H9 (cell line): ENCODE measurements around the gene STK11IP. TPM values are rescaled to one million over a fixed set of nuclear protein-coding genes. Genes with fewer than 3 reads are reported as not detected.

Experiments used
- DNase-seq: peaks from one replicate; pipeline ENCODE4 v3.0.0-alpha.2; 2017
- H2AFZ ChIP-seq: one replicate; pipeline ENCODE4 v1.6.1; 2013; ENCODE audit warnings: mild to moderate bottlenecking, low read length, control low read depth, moderate library complexity
- H2AK5ac ChIP-seq: 2 replicates; pipeline ENCODE4 v1.6.1; 2013; ENCODE audit warnings: low read length, control low read depth, mixed read lengths; ENCODE audit not compliant: insufficient read length
- H2BK120ac ChIP-seq: one replicate; pipeline ENCODE4 v1.6.1; 2013; ENCODE audit warnings: low read depth, mild to moderate bottlenecking, low read length, control low read depth, inconsistent platforms; ENCODE audit not compliant: poor library complexity, severe bottlenecking
- H2BK12ac ChIP-seq: 2 replicates; pipeline ENCODE4 v1.6.1; 2013; ENCODE audit warnings: low read length, control low read depth, mixed read lengths, low read depth; ENCODE audit not compliant: insufficient read length
- H2BK15ac ChIP-seq: 2 replicates; pipeline ENCODE4 v1.6.1; 2013; ENCODE audit warnings: low read depth, low read length, control low read depth
- H2BK20ac ChIP-seq: one replicate; pipeline ENCODE4 v1.6.1; 2013; ENCODE audit warnings: low read depth, mild to moderate bottlenecking, low read length, control low read depth, inconsistent platforms; ENCODE audit not compliant: poor library complexity, severe bottlenecking
- H2BK5ac ChIP-seq: 2 replicates; pipeline ENCODE4 v1.6.1; 2013; ENCODE audit warnings: low read length, control low read depth, mixed read lengths; ENCODE audit not compliant: insufficient read length
- H3K14ac ChIP-seq: 2 replicates; pipeline ENCODE4 v1.6.1; 2013; ENCODE audit warnings: low read length, control low read depth; ENCODE audit not compliant: insufficient read depth
- H3K18ac ChIP-seq: 2 replicates; pipeline ENCODE4 v1.6.1; 2013; ENCODE audit warnings: low read depth, mild to moderate bottlenecking, mixed read lengths, low read length, control low read depth; ENCODE audit not compliant: insufficient read length
- H3K23ac ChIP-seq: 2 replicates; pipeline ENCODE4 v1.6.1; 2013; ENCODE audit warnings: low read length, control low read depth, mixed read lengths, low read depth; ENCODE audit not compliant: insufficient read length
- H3K23me2 ChIP-seq: 2 replicates; pipeline ENCODE4 v1.6.1; 2013; ENCODE audit warnings: low read depth, mild to moderate bottlenecking, mixed read lengths, low read length, control low read depth; ENCODE audit not compliant: insufficient read length, poor library complexity, severe bottlenecking
- H3K27ac ChIP-seq: 2 replicates; pipeline ENCODE4 v1.5.1; 2013; ENCODE audit warnings: low read length, control low read depth, mixed read lengths, low read depth; ENCODE audit not compliant: insufficient read length
- H3K27me3 ChIP-seq: 2 replicates; pipeline ENCODE4 v1.6.1; 2013; ENCODE audit warnings: low read length, control low read depth, inconsistent platforms; ENCODE audit not compliant: insufficient read depth
- H3K4ac ChIP-seq: 2 replicates; pipeline ENCODE4 v1.6.1; 2013; ENCODE audit warnings: low read depth, mild to moderate bottlenecking, control low read depth, inconsistent platforms, low read length, moderate library complexity
- H3K4me1 ChIP-seq: 2 replicates; pipeline ENCODE4 v1.6.1; 2013; ENCODE audit warnings: low read length, control low read depth, inconsistent platforms; ENCODE audit not compliant: insufficient read depth
- H3K4me2 ChIP-seq: 2 replicates; pipeline ENCODE4 v1.6.1; 2013; ENCODE audit warnings: low read length, control low read depth, mixed read lengths; ENCODE audit not compliant: insufficient read length, insufficient read depth
- H3K56ac ChIP-seq: 2 replicates; pipeline ENCODE4 v1.6.1; 2013; ENCODE audit warnings: low read depth, mild to moderate bottlenecking, mixed read lengths, low read length, control low read depth; ENCODE audit not compliant: insufficient read length
- H3K79me1 ChIP-seq: 2 replicates; pipeline ENCODE4 v1.6.1; 2013; ENCODE audit warnings: low read depth, mild to moderate bottlenecking, moderate library complexity, low read length, control low read depth, inconsistent platforms; ENCODE audit not compliant: insufficient read depth, poor library complexity, severe bottlenecking
- H3K79me2 ChIP-seq: 2 replicates; pipeline ENCODE4 v1.6.1; 2013; ENCODE audit warnings: low read length, control low read depth, inconsistent platforms; ENCODE audit not compliant: insufficient read depth
- H3K9ac ChIP-seq: 2 replicates; pipeline ENCODE4 v1.6.1; 2013; ENCODE audit warnings: low read length, control low read depth, mixed read lengths; ENCODE audit not compliant: insufficient read length; ENCODE audit errors: extremely low read depth
- H3K9me3 ChIP-seq: one replicate; pipeline ENCODE4 v1.6.1; 2013; ENCODE audit warnings: low read depth, low read length, inconsistent platforms; ENCODE audit not compliant: control insufficient read depth
- H3T11ph ChIP-seq: one replicate; pipeline ENCODE4 v1.6.1; 2013; ENCODE audit warnings: mild to moderate bottlenecking, low read length, control low read depth, inconsistent platforms
- H4K20me1 ChIP-seq: one replicate; pipeline ENCODE4 v1.6.1; 2013; ENCODE audit not compliant: control insufficient read depth, insufficient read length, insufficient read depth
- H4K5ac ChIP-seq: 2 replicates; pipeline ENCODE4 v1.6.1; 2013; ENCODE audit warnings: low read depth, mild to moderate bottlenecking, mixed read lengths, low read length, control low read depth; ENCODE audit not compliant: insufficient read length
- H4K8ac ChIP-seq: replicated peaks from 2 replicates; pipeline ENCODE4 v1.6.1; 2013; ENCODE audit warnings: low read length, control low read depth, mixed read lengths, low read depth; ENCODE audit not compliant: insufficient read length
- H4K91ac ChIP-seq: 2 replicates; pipeline ENCODE4 v1.6.1; 2013; ENCODE audit warnings: low read depth, mild to moderate bottlenecking, moderate library complexity, mixed read lengths, low read length, control low read depth; ENCODE audit not compliant: insufficient read length
- H3K27ac Mint-ChIP-seq, 3 experiments: 2 replicates in 2 of 3; 3 replicates in 1 of 3; pipeline ENCODE4 v1.8.0; 2020 to 2021; ENCODE audit warnings: mixed read lengths in 3 of 3, mild to moderate bottlenecking in 1 of 3, moderate library complexity in 1 of 3
- H3K27me3 Mint-ChIP-seq: 2 replicates; pipeline ENCODE4 v1.8.0; 2021; ENCODE audit warnings: low read depth, mild to moderate bottlenecking, moderate library complexity, mixed read lengths
- H3K36me3 Mint-ChIP-seq, 3 experiments: 2 replicates in 2 of 3; 3 replicates in 1 of 3; pipeline ENCODE4 v1.8.0; 2020 to 2021; ENCODE audit warnings: low read depth in 3 of 3, mixed read lengths in 3 of 3; ENCODE audit not compliant: insufficient read depth in 1 of 3
- H3K4me1 Mint-ChIP-seq, 2 experiments: 2 replicates each; pipeline ENCODE4 v1.8.0; 2020; ENCODE audit warnings: mixed read lengths in 2 of 2
- H3K4me3 Mint-ChIP-seq, 2 experiments: 2 replicates in 1 of 2; 3 replicates in 1 of 2; pipeline ENCODE4 v1.8.0; 2020 to 2021; ENCODE audit warnings: mild to moderate bottlenecking in 2 of 2, mixed read lengths in 2 of 2, moderate library complexity in 1 of 2
- H3K9me3 Mint-ChIP-seq, 2 experiments: 2 replicates in 1 of 2; 3 replicates in 1 of 2; pipeline ENCODE4 v1.8.0; 2020; ENCODE audit warnings: mild to moderate bottlenecking in 2 of 2, mixed read lengths in 2 of 2, moderate library complexity in 1 of 2
- WGBS: extraction: QIAGEN DNeasy Blood & Tissue Kit; methylation state at CpG from one replicate; pipeline ENCODE4 v1.1.7; 2013; ENCODE audit warnings: missing lambda C conversion rate, low lambda C conversion rate, mixed read lengths; ENCODE audit not compliant: insufficient read length; ENCODE audit errors: extremely low coverage; 5-methylcytosine and 5-hydroxymethylcytosine counted together
- total RNA-seq: library from RNA; stranded (reverse); gene quantifications from 2 replicates; pipeline ENCODE4 v1.2.1, GENCODE V29; 2021
- TF ChIP-seq, protein P1 (sequence below): fragments of 200-600 bp; sonication (generic); conservative IDR thresholded peaks from 3 replicates; pipeline ENCODE4 v1.8.0; 2021; ENCODE audit warnings: antibody characterized with exemption, mild to moderate bottlenecking

STK11IP gene
- total RNA-seq, 1 experiment from 2014 or later = 31.1 TPM

DNA sequence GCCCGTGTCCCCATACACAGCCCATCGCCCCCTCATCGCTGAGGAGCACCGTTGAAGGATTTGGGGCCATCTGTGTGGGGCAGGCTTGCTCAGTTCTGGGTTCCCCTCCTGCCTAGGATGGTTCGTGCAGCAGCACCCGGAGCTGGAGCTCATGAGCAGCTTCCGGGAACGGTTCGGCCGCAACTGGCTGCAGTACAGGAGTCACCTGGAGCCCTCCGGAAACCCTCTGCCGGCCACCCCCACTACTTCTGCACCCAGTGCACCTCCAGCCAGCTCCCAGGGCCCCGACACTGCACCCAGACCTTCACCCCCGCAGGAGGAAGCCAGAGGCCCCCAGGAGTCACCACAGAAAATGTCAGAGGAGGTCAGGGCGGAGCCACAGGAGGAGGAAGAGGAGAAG is 10.3 kb downstream of the STK11IP start:
- H3K79me2 ChIP-seq = no peaks in the 10 kb centered on the region
- H3T11ph ChIP-seq = no peak overlapping the region
- H3K4me2 ChIP-seq = no peak overlapping the region
- TF ChIP-seq, protein P1, sequence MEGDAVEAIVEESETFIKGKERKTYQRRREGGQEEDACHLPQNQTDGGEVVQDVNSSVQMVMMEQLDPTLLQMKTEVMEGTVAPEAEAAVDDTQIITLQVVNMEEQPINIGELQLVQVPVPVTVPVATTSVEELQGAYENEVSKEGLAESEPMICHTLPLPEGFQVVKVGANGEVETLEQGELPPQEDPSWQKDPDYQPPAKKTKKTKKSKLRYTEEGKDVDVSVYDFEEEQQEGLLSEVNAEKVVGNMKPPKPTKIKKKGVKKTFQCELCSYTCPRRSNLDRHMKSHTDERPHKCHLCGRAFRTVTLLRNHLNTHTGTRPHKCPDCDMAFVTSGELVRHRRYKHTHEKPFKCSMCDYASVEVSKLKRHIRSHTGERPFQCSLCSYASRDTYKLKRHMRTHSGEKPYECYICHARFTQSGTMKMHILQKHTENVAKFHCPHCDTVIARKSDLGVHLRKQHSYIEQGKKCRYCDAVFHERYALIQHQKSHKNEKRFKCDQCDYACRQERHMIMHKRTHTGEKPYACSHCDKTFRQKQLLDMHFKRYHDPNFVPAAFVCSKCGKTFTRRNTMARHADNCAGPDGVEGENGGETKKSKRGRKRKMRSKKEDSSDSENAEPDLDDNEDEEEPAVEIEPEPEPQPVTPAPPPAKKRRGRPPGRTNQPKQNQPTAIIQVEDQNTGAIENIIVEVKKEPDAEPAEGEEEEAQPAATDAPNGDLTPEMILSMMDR = no peak
- no peaks in the 10 kb centered on the region for H3K9me3 ChIP-seq
- peaks cover 9 to 48% (median 28%) of the 10 kb centered on the region in 3 experiments; a peak in 6 of 7 replicates for H3K36me3 Mint-ChIP-seq
- no peak overlapping the region for H2BK15ac ChIP-seq
- no peak overlapping the region for H3K4me3 Mint-ChIP-seq
- no peak overlapping the region for H3K14ac ChIP-seq
- H3K4me1 ChIP-seq = no peaks in the 10 kb centered on the region
- H3K4me1 Mint-ChIP-seq = peaks cover 2 to 3% of the 10 kb centered on the region in 2 experiments; a peak in 2 of 4 replicates
- no peaks in the 10 kb centered on the region for H3K9me3 Mint-ChIP-seq
- H2BK12ac ChIP-seq = no peak overlapping the region
- no peak overlapping the region for H4K91ac ChIP-seq
- no peak overlapping the region for H3K27ac ChIP-seq
- H3K23me2 ChIP-seq = no peaks in the 10 kb centered on the region
- no peak overlapping the region for H2BK5ac ChIP-seq
- H2BK20ac ChIP-seq = no peak overlapping the region
- no peak overlapping the region for H2AK5ac ChIP-seq
- H3K9ac ChIP-seq = no peak overlapping the region
- no peak overlapping the region for H3K23ac ChIP-seq
- no peak overlapping the region for H3K18ac ChIP-seq
- H2AFZ ChIP-seq = no peak overlapping the region
- no peak overlapping the region; a peak in 1 of 7 replicates for H3K27ac Mint-ChIP-seq
- H4K8ac ChIP-seq = no peak overlapping the region
- H3K27me3 ChIP-seq = no peaks in the 10 kb centered on the region
- H3K79me1 ChIP-seq = no peaks in the 10 kb centered on the region
- no CpG with 5 or more reads among the region's 15 CpGs for WGBS
- H4K20me1 ChIP-seq = no peaks in the 10 kb centered on the region
- no peaks in the 10 kb centered on the region for H3K27me3 Mint-ChIP-seq
- H3K4ac ChIP-seq = no peak overlapping the region
- H4K5ac ChIP-seq = no peak overlapping the region
- no peak for DNase-seq
- no peak overlapping the region for H3K56ac ChIP-seq
- H2BK120ac ChIP-seq = no peak overlapping the region
